Kidney epithelial cell (primary cell): ENCODE measurements around the gene PPP1R8. TPM values are rescaled to one million over a fixed set of nuclear protein-coding genes. Genes with fewer than 3 reads are reported as not detected.
"Not testable (repeated sequence)": the region's sequence is repeated elsewhere in the genome, so short reads cannot be mapped to it uniquely, and the experiment has no call there.

Source experiments
- DNase-seq: peaks from one replicate; pipeline ENCODE4 v3.0.0-alpha.2; 2010; ENCODE audit warnings: low read depth
- H3K27me3 ChIP-seq: 2 replicates; pipeline ENCODE4 v1.6.0; 2011; ENCODE audit warnings: low read length; ENCODE audit not compliant: control insufficient read depth, insufficient read depth
- H3K36me3 ChIP-seq: 2 replicates; pipeline ENCODE4 v1.5.1; 2011; ENCODE audit warnings: low read length; ENCODE audit not compliant: control insufficient read depth, insufficient read depth
- H3K4me3 ChIP-seq: 2 replicates; pipeline ENCODE4 v1.5.1; 2011; ENCODE audit warnings: low read depth, mild to moderate bottlenecking, control low read depth, low read length
- CTCF ChIP-seq: IDR thresholded peaks from 2 replicates; pipeline ENCODE4 v1.5.1; 2011; ENCODE audit warnings: mild to moderate bottlenecking, moderate library complexity, low read length, control low read depth, inconsistent platforms; ENCODE audit not compliant: insufficient read depth, poor library complexity, severe bottlenecking
- total RNA-seq: library from RNA; depleted of rRNA; stranded (reverse); fragments of >200 nt; gene quantifications from 2 replicates; pipeline ENCODE4 v1.2.3, GENCODE V29; 2015

PPP1R8 gene
- total RNA-seq, 1 donor from 2014 or later, result 53.1 TPM

GRCh38 chr1:27824411-27824810, 6.2 kb upstream of the PPP1R8 start:
- no peak for DNase-seq
- Histone ChIP-seq H3K4me3 (no peak overlapping the region), H3K27me3 (no peaks in the 10 kb centered on the region)

DNA sequence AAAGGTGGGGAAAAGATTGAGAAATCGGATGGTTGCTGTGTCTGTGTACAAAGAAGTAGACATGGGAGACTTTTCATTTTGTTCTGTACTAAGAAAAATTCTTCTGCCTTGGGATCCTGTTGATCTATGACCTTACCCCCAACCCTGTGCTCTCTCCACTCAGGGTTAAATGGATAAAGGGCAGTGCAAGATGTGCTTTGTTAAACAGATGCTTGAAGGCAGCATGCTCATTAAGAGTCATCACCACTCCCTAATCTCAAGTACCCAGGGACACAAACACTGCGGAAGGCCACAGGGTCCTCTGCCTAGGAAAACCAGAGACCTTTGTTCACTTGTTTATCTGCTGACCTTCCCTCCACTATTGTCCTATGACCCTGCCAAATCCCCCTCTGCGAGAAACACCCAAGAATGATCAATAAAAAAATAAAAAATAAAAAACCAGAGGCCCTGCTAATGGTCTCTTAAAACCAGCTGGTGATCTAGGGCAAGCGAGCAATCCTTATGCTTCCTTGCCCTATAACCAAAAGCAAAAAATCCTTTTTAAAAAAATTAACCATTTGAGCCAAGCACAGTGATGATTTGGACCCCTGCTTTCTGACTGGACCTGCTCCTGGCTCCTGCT, 1.1 kb upstream of the PPP1R8 start:
- DNase-seq, H3K36me3 ChIP-seq, H3K27me3 ChIP-seq, H3K4me3 ChIP-seq: not testable (repeated sequence)

More at GRCh38 chr1:27824411-27824810, 6.2 kb upstream of the PPP1R8 start:
- H3K36me3 ChIP-seq, result peaks cover 1% of the 10 kb centered on the region
- TF ChIP-seq CTCF, result no peak

DNA sequence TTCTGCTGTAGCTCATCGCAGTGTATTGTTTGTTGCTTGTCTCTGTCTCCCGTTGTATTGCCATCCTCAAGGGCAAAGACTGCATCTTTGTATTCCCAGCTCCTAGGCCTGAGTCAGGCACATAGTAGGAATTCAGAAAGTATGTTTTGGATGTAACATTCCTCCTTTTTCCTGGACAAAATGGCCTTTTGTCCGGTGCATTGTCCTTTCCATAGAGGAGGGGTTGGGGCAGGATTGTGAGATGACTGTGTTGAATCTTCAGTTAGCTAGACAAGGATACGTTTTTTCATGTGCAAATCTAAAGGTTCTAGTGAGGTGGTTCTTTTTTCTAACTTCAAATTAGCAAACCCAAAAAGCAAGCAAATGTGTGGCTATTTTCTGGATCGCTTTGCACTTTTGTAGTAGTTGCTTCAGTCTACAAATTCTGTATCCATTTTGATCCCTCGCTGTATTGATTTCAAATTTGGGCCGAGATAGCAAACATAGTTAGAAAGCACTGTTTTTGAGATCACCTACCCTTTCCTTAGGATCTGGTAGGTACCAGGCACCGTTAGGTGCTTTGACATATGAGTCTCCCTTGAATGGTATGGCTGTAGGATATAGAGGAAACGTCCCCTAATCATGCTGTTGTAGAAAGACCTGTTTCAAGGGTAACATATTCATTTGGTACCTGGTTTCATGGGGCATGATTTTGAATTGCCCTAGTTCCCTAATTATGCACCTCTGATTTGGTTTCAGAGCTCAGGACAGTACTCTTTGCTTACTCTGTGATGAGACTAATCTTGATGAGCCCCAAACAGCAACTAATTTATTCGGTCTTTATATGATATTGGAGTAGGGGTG, 1.2 kb downstream of the PPP1R8 start:
- Histone ChIP-seq H3K4me3 (peak overlapping the region; percentile 98), H3K36me3 (no peaks in the 10 kb centered on the region), H3K27me3 (no peaks in the 10 kb centered on the region)
- no peak for DNase-seq
- no peak for TF ChIP-seq CTCF

GRCh38 chr1:27832762-27833161, 2.2 kb downstream of the PPP1R8 start:
- Histone ChIP-seq H3K36me3 (no peaks in the 10 kb centered on the region), H3K27me3 (no peaks in the 10 kb centered on the region), H3K4me3 (no peak overlapping the region)
- no peak for DNase-seq
- no peak for TF ChIP-seq CTCF

- TF ChIP-seq CTCF, result no peak
- no peak for DNase-seq
- H3K27me3 ChIP-seq, result no peaks in the 10 kb centered on the region
- H3K4me3 ChIP-seq, result no peak overlapping the region
- no peaks in the 10 kb centered on the region for H3K36me3 ChIP-seq
Observed at GRCh38 chr1:27833470-27833869, 2.9 kb downstream of the PPP1R8 start.

GRCh38 chr1:27835046-27835445, 4.5 kb downstream of the PPP1R8 start:
- Histone ChIP-seq H3K4me3 (no peak overlapping the region), H3K27me3 (no peaks in the 10 kb centered on the region), H3K36me3 (no peaks in the 10 kb centered on the region)
- DNase-seq, result no peak
- no peak for TF ChIP-seq CTCF
